K562 (cell line): ENCODE data around the gene SHC1. TPM values are rescaled to one million over a fixed set of nuclear protein-coding genes. Genes with fewer than 3 reads are reported as not detected.

Experiments
- CC2D1A ChIP-seq: fragments of 450-650 bp; IDR thresholded peaks from 2 replicates; pipeline ENCODE4 v1.6.1; 2017; ENCODE audit warnings: mild to moderate bottlenecking
- EZH2 ChIP-seq: IDR thresholded peaks from 2 replicates; pipeline ENCODE4 v1.6.1; 2012; ENCODE audit warnings: low read depth, mild to moderate bottlenecking, inconsistent platforms, low read length, borderline replicate concordance
- FOSL1 ChIP-seq: fragments of 200-800 bp; sonication (Bioruptor generic); conservative IDR thresholded peaks from 2 replicates; pipeline ENCODE4 v1.6.1; 2016; ENCODE audit warnings: missing genetic modification characterization, missing compliant biosample characterization
- FOXK1 ChIP-seq: sonication (generic); formaldehyde crosslinking; IDR thresholded peaks from 2 replicates; pipeline ENCODE4 v1.8.0; 2022; ENCODE audit warnings: missing genetic modification reagents, mild to moderate bottlenecking, borderline replicate concordance
- KHSRP ChIP-seq: fragments of 450-650 bp; IDR thresholded peaks from 2 replicates; pipeline ENCODE4 v1.6.1; 2017
- MAFK ChIP-seq: IDR thresholded peaks from 2 replicates; pipeline ENCODE4 v1.6.1; 2011; ENCODE audit warnings: low read length, improper control_type of control experiment
- MIER1 ChIP-seq: fragments of 450-650 bp; IDR thresholded peaks from 2 replicates; pipeline ENCODE4 v1.6.1; 2016; ENCODE audit warnings: antibody characterized with exemption, mild to moderate bottlenecking, low read depth
- MTA3 ChIP-seq: fragments of 450-650 bp; formaldehyde crosslinking; IDR thresholded peaks from 2 replicates; pipeline ENCODE4 v1.6.1; 2017; ENCODE audit warnings: mild to moderate bottlenecking, borderline replicate concordance
- NFE2 ChIP-seq: IDR thresholded peaks from 2 replicates; pipeline ENCODE4 v1.6.1; 2014; ENCODE audit warnings: antibody characterized with exemption, low read depth
- SIN3A ChIP-seq, 2 experiments: fragments of 150-350 bp in 1 of 2; IDR thresholded peaks; 2 replicates each; pipeline ENCODE4 v1.6.1; 2011 to 2016; ENCODE audit warnings: borderline replicate concordance in 2 of 2, low read depth in 2 of 2, low read length in 2 of 2, mild to moderate bottlenecking in 2 of 2, moderate library complexity in 2 of 2; ENCODE audit not compliant: control insufficient read depth in 1 of 2
- TCF3 ChIP-seq: sonication (generic); formaldehyde crosslinking; IDR thresholded peaks from 2 replicates; pipeline ENCODE4 v1.4.0; 2020; ENCODE audit warnings: mild to moderate bottlenecking, missing genetic modification reagents
- ZBTB49 ChIP-seq: sonication (generic); formaldehyde crosslinking; IDR thresholded peaks from 2 replicates; pipeline ENCODE4 v1.8.0; 2022; ENCODE audit warnings: missing genetic modification reagents, mild to moderate bottlenecking, borderline replicate concordance
- ZFX ChIP-seq: sonication (generic); formaldehyde crosslinking; IDR thresholded peaks from 2 replicates; pipeline ENCODE4 v1.8.0; 2022; ENCODE audit warnings: mild to moderate bottlenecking, missing genetic modification reagents, moderate library complexity
- ZNF224 ChIP-seq: sonication (generic); formaldehyde crosslinking; IDR thresholded peaks from 2 replicates; pipeline ENCODE4 v1.8.0; 2022; ENCODE audit warnings: mild to moderate bottlenecking, missing genetic modification reagents
- ZNF239 ChIP-seq: fragments of 250-450 bp; sonication (Bioruptor Pico); IDR thresholded peaks from 2 replicates; pipeline ENCODE4 v1.4.0; 2020; ENCODE audit warnings: mild to moderate bottlenecking
- ZNF253 ChIP-seq: fragments of 250-450 bp; sonication (Bioruptor Pico); conservative IDR thresholded peaks from 2 replicates; pipeline ENCODE4 v1.6.1; 2021; ENCODE audit warnings: mild to moderate bottlenecking
- ZNF3 ChIP-seq: fragments of 250-450 bp; sonication (Bioruptor Pico); IDR thresholded peaks from 2 replicates; pipeline ENCODE4 v1.5.0; 2021; ENCODE audit warnings: mild to moderate bottlenecking, moderate library complexity
- ZNF395 ChIP-seq: fragments of 200-800 bp; sonication (Bioruptor generic); IDR thresholded peaks from 2 replicates; pipeline ENCODE4 v1.6.1; 2017; ENCODE audit warnings: missing genetic modification characterization, missing compliant biosample characterization
- ZNF512 ChIP-seq: IDR thresholded peaks from 2 replicates; pipeline ENCODE4 v1.6.1; 2016; ENCODE audit warnings: missing genetic modification characterization, missing compliant biosample characterization
- ZNF639 ChIP-seq, 2 experiments: fragments of 200-800 bp in 1 of 2; sonication (Bioruptor generic) in 1 of 2; sonication (generic) in 1 of 2; formaldehyde crosslinking in 1 of 2; IDR thresholded peaks in 1 of 2; conservative IDR thresholded peaks in 1 of 2; 2 replicates each; pipeline versions ENCODE4 v1.5.0 to v1.6.1; 2016 to 2020; ENCODE audit warnings: missing compliant biosample characterization in 1 of 2, missing genetic modification characterization in 1 of 2, missing genetic modification reagents in 1 of 2
- ZNF76 ChIP-seq: fragments of 250-450 bp; sonication (Bioruptor Pico); IDR thresholded peaks from 2 replicates; pipeline ENCODE4 v1.4.0; 2020; ENCODE audit warnings: mild to moderate bottlenecking, moderate library complexity, borderline replicate concordance
- ZNF785 ChIP-seq: fragments of 250-450 bp; sonication (Bioruptor Pico); IDR thresholded peaks from 2 replicates; pipeline ENCODE4 v1.4.0; 2020; ENCODE audit warnings: mild to moderate bottlenecking
- polyA plus RNA-seq, 8 experiments: library from polyadenylated mRNA; depleted of rRNA in 4 of 8; stranded (reverse) in 5 of 8; unstranded in 3 of 8; fragments of >200 nt; fragmentation: Nextera tagmentation in 2 of 8; fragmentation: Illumina TruSeq in 1 of 8; extraction: Ambion mirVana in 2 of 8; extraction: Trizol in 1 of 8; gene quantifications; 2 replicates each; pipeline versions ENCODE4 v1.2.1 to v1.2.3, GENCODE V29; 2011 to 2014; ENCODE audit warnings: inconsistent platforms in 1 of 8, missing spikeins in 1 of 8
- total RNA-seq, 7 experiments: library from RNA; depleted of rRNA in 6 of 7; stranded (reverse); fragments of >200 nt in 6 of 7; fragmentation: Illumina TruSeq in 2 of 7; extraction: Trizol in 2 of 7; gene quantifications; 2 replicates each; pipeline versions ENCODE4 v1.2.1 to v1.2.3, GENCODE V29; 2011 to 2021; ENCODE audit warnings: low replicate concordance in 1 of 7

SHC1 gene
- total and polyA plus RNA-seq, 9 of the 15 experiments (the other 6 are each of a cell fraction or from before 2014, with no cell fraction given): 4.1 to 113 (median 51.9) TPM

- TF ChIP-seq ZBTB49 (CRISPR knock-in tag) (0 out of 2 replicates have a peak, but pooled peaks have one; percentile 59), CC2D1A (peak; percentile 79; the same call in 1 of the 2 replicates), KHSRP (no peak), TCF3 (CRISPR knock-in tag) (no peak), NFE2 (no peak), MAFK (no peak), ZNF785 (CRISPR knock-in tag) (no peak), SIN3A (IDR thresholded peaks at IDR 0.05; ENCODE audit: borderline replicate concordance in 2 of 2, control insufficient read depth in 1 of 2, low read depth in 2 of 2, low read length in 2 of 2) (peak in 1 of 2 experiments; percentile 83; a peak in 1 of 4 replicates), ZNF395 (CRISPR knock-in tag) (no peak), ZNF239 (CRISPR knock-in tag) (no peak), ZNF76 (no peak), MIER1 (no peak), FOXK1 (CRISPR knock-in tag) (0 out of 2 replicates have a peak, but pooled peaks have one; percentile 67), MTA3 (peak; percentile 73; the same call in 1 of the 2 replicates), ZNF512 (tag) (no peak), ZNF253 (CRISPR knock-in tag) (no peak), ZNF639 (CRISPR knock-in tag; conservative IDR thresholded peaks at IDR 0.05 in 1 of 2, IDR thresholded peaks at IDR 0.05 in 1 of 2) (peak in 1 of 2 experiments; percentile 17; a peak in 1 of 4 replicates), ZNF3 (CRISPR knock-in tag) (no peak), EZH2 (no peak), ZFX (CRISPR knock-in tag) (peak; percentile 90), FOSL1 (tag) (peak; percentile 92), ZNF224 (CRISPR knock-in tag) (no peak)
These were observed 3.7 kb upstream of the SHC1 start, which contains the start of gene CKS1B (continued) for GRCh38 chr1:154974102-154974807.
